Fibroblast of gingiva (primary cell): Measurements from ENCODE around the gene FN1.

Experiments used
- DNase-seq: peaks from one replicate; pipeline ENCODE4 v3.0.0-alpha.2; 2011; ENCODE audit warnings: low read depth

The FN1 gene

DNA sequence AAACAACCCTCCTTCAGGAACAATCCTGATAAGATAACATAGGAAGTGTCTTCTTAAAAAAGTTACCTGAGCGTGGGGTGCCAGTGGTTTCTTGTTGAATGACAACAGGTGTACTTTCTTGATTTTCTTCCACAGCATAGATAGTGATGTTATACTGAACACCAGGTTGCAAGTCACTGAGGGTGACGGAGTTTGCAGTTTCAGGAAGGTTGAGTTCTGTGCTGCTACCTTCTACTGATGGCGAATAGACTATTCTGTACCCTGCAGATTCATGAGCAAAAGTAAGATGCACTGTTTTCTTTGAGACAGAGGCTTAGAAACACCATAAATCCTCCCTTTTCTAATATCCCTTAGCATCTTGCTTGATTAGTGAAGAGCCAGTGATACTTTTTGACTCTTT, 28.8 kb downstream of the FN1 start:
- DNase-seq: no peak

DNA sequence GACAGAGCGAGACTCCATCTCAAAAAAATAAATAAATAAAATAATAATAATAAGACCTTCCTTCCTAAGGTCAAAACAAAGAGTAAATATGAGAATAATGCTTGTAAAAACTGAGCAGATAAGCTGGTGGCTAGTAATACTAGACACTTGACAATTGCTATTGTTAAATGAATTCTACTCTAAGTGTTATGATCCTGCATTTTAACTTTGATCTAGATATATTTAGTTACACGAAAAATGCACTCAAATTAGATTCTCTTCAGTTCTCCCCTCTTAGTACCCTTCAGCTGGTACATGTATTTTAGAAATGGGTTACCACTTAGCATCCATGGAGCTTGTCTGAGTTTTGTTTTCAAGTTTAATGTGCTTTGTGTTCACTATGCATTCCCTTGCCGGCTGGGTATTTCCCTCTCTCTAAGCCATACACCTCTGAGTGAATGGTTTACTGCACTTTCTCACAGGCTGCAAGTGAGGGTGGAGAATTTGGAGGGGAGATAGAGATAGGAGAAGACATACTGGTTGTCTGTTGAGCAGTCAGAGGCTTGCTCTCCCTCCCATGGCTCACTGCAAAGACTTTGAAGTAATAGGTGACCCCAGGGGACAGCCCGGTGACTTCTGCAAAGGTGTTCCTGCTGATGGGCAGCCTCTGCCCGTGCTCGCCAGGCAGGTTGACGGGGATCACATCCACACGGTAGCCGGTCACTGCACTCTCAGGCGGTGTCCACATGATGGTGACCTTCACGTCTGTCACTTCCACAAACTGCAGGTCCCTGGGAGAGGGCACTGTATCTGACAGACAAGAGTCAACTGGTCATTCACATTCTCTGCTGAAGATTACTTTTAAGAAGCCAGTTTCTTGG, 29.9 kb downstream of the FN1 start:
- no peak for DNase-seq

DNA sequence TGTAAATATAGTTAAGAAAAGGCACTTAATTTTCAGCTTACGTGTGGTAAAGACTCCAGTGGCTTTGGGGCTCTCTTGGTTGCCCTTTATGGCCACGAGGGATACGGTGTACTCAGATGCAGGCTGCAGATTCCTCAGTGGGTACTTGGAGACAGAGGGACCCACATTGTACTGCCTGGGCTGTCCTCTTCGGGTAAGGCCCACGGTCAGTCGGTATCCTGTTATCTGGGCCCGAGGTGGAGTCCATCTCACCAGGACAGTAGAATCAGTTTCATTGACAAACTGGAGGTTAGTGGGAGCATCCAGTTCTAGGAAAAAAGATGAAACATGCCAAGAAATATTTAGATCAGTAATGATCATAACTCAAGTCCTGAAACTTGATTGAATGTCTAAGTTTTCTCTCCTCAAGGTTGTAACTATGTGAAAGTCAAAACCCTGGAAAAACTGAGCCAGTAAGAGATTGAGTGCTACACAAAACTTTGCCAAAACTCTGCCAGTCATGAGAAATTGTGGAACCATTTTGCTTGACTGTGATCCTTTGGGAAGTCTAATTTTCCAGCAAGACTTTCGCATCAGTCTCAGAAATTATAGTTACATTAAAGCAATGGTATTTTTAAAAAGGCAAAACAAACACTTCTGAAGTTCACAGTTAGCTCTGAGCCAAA, 31.4 kb downstream of the FN1 start:
- DNase-seq: no peak

DNA sequence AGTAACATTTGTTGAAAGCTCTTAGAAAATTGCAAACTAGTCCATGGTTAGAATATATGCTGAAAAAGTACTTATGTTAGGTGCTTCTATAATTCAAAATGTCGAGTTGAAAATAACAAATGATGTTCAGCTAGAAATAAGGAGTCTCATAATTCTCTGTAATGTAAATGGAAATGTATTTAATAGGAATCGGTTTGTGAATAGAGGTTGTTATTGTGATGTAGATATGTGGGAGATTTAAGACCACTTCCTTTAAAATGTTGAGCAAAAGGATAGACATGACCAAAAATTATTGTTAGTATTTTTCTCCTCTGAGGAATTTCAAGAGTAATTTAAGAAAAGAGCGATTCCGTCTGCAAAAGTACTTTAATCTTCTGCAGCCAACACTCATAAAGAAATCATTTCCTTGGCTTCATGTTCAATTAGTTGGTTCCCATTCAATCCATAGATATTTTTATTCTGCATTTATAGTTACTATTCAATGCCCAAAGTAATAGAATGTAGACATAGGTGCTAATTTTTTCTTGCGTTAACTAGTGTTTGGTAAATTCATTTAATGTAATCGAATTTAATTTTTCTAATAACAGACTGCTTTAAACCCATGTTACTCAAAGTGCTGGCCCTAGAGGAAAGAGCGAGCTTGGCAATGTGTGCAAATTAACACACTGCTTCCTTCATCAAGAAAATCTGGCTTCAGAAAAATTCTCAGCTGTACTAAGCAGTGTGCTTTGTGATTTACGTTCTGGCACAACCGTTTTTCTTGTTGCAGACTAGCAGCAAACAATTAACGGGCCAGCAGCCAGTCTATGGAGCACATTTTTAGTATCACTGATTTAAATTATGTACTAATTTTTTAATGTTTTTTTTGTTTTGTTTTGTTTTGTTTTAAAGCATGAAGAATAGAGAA, 32.2 kb downstream of the FN1 start:
- no peak for DNase-seq

DNA sequence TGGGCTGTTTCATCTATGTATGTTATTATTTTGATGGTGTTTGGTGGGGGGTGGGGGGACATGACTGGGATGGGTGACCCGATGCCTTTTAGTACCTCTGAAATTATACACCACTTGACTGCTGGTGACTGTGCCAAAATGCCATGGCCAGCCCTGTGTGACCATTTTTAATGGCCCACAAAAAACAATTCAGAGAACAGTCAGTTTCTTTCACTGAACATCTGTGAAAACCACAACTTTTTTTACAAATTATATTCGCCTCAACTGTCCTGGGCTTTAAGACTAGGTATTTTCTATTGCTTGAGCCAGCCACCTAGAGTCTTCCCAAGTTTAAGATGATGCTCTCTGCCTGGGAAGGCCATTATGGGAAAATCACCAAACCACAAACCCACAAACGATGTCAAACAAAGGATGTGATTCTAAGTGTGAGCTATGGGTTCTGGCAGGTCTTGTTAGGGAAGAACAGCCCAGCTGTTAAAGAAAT, 33.9 kb downstream of the FN1 start:
- peak; percentile 81 for DNase-seq

DNA sequence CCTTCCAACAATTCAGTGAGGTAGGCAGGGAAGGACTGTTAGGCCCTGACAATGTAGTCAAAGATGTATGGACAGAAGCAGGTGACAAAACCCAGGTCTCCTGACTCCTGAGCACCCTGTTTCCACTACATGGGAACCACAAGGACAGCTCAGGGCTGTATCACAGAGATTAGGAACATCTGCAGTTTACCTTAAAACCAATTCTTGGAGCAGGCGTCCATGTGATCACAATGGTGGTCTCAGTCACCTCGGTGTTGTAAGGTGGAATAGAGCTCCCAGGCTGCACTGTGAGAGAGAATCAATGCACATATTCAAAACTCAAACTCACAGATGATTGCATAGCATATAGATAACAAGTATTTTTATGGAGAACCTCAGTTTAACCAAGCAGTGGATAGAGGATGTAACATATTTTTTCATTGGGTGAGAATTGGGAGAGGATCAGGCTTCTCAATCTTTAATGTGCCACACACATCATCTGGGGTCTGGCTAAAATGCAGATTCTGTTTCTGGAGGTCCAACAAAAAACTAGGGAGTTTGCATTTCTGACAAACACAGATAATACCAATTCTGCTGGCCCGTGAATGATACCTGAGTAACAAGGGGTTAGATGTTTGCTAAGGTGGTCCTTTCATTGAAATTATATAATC, 36.7 kb downstream of the FN1 start:
- no peak for DNase-seq

DNA sequence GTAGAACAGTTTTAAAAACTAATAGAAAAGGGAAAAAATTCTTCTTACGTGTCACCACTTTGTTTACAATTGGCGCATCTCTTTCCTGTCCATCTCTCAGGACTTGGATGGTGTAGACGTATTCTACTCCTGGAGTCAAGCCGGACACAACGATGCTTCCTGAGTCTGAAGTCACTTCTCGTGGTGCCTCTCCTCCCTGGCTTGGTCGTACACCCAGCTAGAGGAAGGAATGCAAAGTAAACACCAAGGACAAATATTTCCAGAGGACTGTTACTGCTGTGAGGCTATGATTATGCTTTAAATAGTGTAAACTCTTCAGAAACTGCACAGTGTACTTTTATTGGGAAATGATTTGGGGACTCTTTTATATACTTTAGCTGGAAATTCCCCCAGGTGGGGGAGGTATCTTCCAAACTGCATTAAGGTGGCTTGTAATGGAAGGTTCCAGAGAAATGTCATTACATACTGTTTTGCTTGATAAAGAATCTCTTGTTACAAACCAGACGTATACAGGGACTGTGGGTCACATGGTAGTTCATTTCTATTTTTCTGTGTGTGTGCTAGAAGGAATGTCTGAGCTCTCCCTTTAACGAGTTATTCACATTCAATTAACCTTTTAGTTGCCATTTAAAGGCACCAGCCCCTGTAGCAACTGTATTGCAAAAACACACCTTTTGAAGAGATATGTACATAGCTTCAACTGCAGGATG, 38.1 kb downstream of the FN1 start:
- peak; percentile 39 for DNase-seq

DNA sequence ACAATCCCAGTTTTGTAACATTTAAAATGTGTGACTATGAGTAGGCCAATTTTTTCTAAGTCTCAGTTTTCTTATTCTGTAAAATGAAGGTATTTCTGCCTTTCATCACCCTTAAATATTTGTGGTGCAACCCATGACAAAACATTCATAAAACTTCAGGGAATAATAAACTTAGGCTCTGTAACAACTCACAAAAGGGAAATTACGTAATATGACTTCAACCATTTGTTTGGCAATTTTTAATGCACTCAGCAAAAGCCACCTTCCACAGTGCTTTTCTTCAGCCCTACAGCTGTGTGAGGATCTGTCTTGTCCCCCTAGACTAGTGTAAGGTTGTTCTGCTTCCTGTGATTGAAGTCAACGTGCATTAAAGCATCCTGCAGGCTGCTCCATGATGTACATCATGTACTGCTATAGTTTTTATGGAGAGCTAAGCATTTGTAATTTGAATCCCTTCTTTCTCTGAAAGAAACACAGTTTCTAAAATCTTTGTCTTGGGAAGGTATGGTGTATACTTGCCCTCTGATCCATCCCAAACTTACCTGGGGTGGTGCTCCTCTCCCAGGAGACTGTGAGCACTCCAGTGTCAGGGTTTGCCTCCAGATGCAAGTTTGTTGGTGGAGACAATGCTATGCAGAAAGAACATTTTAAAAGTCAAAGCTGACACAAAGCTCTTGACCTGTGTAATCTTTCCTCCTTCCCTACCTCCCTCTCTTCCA, 39.1 kb downstream of the FN1 start:
- peak; percentile 88 for DNase-seq

DNA sequence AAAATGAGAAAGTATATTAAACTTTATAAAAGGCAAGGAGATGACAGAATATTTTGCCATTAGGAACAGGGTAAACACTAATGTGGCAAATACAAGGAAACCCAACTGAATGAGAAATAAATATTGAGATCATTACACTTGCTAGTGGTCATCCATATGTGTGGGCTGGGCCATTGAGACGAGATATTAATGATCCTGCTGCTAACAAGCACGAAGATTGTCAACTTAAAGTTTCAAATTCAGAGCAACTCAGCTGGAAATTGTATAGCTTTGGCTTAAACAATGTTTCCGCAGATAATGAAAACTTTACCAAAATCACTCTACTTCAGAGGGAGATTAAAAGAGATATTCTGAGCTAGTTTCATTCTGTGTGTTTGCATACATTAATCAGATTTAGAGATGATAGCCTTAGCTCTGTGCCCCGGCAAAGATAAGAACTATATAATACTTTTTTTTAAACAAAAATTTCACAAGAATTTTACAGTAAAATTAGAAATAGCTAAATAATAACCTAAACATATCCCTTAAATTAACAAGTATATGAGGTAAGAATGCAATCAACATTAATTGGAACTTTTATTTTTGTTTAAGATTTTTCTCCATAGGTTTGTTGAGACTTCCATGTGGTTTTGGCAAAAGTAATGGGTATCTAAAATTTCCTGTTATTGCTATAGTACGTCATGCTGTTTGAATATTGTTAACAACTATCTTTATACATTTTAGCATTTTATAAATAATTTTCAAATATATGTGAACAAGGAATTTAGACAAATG, 40.0 kb downstream of the FN1 start:
- no peak for DNase-seq

DNA sequence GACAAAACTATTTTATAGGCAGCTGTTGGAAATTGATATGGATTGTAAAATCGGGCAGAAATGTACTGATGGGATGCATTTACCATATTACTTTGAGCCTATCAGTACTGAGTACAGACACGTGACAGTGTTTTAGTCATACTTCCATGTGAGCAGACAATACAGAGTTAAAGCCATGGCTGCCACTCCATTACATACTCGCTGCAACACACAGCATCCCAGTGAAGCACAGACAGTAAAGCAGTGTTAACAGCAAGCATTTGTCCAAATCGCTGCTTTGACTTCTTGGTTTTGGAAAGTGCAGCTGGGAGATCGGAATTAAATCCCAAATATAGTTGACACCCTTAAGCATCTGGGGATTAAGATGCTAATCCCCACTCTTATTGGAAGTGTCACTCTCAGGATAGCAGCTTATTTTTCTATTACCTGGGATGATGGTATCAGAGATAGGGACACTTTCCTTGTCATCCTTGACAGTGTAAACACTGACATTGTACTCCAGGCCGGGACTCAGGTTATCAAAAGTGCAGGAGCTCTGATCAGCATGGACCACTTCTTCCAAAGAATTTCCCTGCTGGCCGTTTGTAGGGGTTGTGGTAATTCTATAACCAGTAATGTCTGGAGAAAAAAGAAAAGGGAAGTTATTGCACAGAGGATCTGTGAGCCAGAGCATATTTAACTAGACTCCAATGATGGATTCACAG, 41.6 kb downstream of the FN1 start:
- no peak for DNase-seq

DNA sequence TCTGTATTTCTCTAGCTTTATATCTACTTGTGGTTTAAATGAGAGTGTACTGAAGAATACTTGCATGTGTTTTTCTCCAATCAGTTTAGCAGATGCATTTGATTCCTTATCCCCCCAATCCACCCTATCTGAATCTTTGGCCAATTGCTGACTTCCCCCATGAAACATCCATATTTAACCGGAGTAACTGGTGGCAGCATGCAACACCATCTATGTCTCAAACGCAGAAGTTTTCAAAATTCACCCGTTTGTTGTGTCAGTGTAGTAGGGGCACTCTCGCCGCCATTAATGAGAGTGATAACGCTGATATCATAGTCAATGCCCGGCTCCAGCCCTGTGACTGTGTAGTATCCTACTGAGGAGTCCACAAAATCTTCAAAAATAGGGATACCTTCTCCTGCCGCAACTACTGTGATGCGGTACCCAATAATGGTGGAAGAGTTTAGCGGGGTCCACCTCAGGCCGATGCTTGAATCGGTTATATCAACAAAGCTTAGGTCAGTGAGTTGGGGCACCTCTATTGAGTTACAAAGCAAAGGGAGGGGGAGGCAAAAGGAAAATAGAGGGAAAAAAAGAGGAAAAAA, 43.1 kb downstream of the FN1 start:
- no peak for DNase-seq

DNA sequence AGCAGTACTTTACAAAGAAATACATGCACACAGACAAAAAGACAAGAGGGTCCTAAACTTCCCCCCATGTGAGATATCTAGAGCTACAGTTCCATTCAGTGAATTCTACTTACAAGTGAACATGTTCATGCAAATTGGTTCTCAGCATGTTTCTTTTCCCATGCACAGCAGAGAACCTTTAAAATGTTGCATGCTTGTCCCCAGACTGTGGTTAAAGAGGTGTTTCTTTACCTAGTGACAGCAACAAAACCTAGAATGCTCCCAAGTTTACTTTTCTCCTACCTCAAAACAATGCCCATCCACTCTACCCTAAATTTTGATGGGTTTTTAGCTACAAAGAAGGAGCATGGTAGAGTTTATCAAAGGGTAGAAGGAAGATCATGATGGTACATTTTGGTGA, 43.7 kb downstream of the FN1 start:
- no peak for DNase-seq

DNA sequence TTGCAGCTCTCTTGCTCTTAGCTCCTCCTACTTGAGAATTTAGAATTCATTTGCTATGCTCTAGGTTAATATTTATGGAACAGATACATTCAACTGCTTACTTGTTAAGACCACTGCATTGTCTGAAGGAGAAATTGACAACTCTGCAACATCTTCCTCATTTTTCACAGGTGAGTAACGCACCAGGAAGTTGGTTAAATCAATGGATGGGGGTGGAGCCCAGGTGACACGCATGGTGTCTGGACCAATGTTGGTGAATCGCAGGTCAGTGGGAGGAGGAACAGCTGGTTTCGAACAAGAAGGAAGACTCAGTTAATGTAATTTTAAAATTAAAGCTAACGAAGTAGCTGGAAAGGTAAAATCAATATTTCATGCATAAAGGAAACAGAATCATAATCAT, 44.3 kb downstream of the FN1 start:
- DNase-seq: no peak

DNA sequence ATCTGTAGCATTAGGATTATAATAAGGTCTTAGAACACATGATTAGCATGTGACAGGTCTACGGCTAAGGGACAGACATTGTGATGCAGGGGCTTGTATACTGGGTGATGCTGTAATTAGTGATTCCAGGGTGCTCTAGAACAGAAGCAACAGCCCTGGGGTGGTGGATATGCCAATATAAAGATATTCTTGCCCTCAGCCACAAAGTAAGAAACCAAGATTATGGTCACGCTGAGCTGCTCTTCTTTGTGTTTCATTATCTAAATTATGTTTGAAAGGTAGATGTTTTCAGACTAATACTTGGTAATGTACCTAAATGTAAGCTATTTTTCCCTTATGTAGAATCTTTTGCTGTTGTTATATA, 45.3 kb downstream of the FN1 start:
- DNase-seq: no peak

DNA sequence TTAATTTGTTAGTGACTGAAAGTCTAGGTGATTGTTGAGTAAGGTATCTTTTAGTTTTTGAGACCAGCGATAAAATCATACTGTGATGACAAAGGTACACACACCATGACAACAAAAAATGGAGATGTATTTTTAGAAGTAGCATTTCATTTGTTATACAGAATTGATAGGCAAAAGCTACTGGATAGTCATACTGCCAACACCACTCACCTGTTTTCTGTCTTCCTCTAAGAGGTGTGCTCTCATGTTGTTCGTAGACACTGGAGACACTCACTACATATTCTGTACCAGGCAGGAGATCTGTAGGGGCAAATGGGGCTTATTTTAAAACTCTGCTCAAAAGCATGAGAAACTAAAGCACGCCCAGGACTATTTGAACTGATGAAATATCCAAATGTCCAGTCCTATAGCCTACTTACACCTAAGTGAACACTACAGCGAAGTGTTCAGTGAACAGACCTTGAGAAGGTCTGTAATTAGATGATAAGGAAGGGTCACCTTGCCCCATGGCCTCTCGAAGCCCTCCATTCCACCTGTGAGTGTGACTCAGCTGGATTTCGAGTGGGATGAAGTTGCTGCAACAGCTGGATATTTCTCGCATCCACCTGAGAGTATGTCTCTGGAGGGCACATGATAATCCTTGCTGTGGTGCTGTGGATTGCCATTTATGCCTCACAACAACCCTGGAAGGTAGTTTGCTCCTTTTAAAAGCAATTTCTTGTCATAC, 47.7 kb downstream of the FN1 start:
- DNase-seq: no peak

DNA sequence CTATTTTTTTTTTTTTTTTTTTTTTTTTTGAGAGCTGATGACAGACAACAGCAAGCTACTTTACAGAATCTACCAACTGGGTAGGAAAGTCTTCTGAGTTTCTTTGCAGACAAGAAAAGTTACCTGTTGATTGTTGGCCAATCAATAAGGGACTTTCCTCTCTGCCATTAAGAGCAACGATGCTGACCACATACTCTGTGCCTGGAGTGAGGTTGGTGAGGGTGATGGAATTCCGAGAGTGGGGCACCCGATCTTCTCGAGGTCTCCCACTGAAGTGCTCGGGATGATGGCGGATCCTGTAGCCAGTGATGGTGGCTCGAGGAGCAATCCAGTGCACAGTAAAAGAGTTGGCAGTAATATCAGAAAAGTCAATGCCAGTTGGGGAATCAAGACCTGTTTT, 49.3 kb downstream of the FN1 start:
- no peak for DNase-seq

DNA sequence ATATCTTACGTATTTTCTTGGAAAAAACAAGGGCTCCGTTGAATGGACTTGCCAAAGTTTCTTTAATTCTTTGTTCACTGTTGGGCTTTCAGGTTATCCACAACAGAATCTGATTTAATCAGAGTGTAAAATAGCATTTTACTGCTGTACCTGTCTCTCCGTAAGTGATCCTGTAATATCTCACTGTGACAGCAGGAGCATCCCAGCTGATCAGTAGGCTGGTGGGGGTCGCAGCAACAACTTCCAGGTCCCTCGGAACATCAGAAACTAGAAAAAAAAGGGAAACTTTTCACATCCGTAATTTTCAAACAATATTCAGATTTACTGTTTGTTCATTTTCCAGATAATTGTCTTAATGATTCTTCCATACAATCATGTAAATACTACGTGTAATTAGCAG, 51.2 kb downstream of the FN1 start:
- no peak for DNase-seq

DNA sequence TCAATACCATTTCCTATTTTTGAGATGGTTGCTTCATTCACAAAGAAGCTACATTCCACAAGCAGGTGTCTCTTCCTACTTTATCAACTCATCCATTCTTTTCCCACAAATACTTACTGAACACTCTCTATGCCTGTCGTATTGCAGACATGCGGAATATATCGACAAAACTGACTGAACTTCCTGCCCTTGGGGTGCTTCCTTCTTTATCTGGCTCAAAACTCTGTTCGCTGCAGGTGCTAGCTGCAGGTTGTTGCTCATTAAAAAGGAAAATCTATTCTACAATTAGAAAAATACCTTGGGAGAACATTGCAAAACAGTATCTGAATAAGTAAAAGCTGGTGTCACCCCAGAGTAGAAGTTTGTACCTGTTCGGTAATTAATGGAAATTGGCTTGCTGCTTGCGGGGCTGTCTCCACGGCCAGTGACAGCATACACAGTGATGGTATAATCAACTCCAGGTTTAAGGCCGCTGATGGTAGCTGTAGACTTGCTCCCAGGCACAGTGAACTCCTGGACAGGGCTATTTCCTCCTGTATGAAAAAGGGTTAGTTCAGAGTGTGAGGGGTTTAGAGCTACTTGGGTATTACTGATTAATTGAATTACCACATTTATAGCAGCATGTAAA, 52.1 kb downstream of the FN1 start:
- no peak for DNase-seq
